22Rv1 (cell line): ENCODE measurements around the gene XRN1.

Source experiments
- ZFX ChIP-seq: fragments of 450-650 bp; IDR thresholded peaks from 2 replicates; pipeline ENCODE4 v1.6.1; 2017; ENCODE audit warnings: antibody characterized with exemption, borderline replicate concordance
- TF ChIP-seq, protein P1 (sequence below): fragments of 450-650 bp; IDR thresholded peaks from 2 replicates; pipeline ENCODE4 v1.5.1; 2017; ENCODE audit warnings: mild to moderate bottlenecking

GRCh38 chr3:142374687-142375086 is 73.2 kb downstream of the XRN1 start:
- TF ChIP-seq, protein P1, sequence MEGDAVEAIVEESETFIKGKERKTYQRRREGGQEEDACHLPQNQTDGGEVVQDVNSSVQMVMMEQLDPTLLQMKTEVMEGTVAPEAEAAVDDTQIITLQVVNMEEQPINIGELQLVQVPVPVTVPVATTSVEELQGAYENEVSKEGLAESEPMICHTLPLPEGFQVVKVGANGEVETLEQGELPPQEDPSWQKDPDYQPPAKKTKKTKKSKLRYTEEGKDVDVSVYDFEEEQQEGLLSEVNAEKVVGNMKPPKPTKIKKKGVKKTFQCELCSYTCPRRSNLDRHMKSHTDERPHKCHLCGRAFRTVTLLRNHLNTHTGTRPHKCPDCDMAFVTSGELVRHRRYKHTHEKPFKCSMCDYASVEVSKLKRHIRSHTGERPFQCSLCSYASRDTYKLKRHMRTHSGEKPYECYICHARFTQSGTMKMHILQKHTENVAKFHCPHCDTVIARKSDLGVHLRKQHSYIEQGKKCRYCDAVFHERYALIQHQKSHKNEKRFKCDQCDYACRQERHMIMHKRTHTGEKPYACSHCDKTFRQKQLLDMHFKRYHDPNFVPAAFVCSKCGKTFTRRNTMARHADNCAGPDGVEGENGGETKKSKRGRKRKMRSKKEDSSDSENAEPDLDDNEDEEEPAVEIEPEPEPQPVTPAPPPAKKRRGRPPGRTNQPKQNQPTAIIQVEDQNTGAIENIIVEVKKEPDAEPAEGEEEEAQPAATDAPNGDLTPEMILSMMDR: no peak
- TF ChIP-seq ZFX: no peak
